ENCODE measurements around the gene ZNF528. TPM values are rescaled to one million over a fixed set of nuclear protein-coding genes. Genes with fewer than 3 reads are reported as not detected.

ZNF528 gene
- total RNA-seq, 1 experiment from 2014 or later = not detected

DNA sequence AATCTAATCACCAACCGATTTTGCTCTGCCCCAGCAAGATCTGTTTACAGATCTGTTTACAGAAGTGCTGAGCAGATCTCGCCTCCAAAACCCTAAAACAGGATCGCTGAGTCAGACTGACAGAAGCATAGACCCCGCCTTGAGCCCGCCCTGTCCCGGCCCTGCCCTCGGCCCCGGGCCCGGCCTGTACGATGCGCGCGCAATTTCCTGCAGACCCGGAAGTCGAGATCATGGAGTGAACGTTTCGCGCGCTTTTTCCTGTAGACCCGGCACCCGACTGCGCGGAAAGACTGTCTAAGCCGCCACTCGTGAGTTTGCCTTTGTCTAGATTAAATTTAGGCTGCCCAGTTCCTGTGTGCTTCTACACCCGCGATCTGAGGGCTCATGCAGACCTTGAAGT is 31.3 kb downstream of the ZNF528 start, which contains the start of gene ZNF534:
Gene ZNF534, plus strand, starts transcription at position 212 of the 400 bp plus-strand sequence. CDS start 2,327 bp downstream, outside the sequence.
- H4K20me1 ChIP-seq (ENCODE audit: insufficient read depth) = no peaks in the 10 kb centered on the region
- H3K9ac ChIP-seq (ENCODE audit: low read length) = no peak within 1 kb of the TSS
- H3K9me2 ChIP-seq (ENCODE audit: insufficient read depth) = no peaks in the 10 kb centered on the region
- no peak within 1 kb of the TSS for H2AFZ ChIP-seq (ENCODE audit: low read depth, low read length, poor library complexity, severe bottlenecking)
- POLR2A ChIA-PET = no interaction called here
- TF ChIP-seq YY1 (IDR thresholded peaks at IDR 0.05; ENCODE audit: extremely low read depth, insufficient replicate concordance, low read depth, low read length) (no peak), RAD21 (IDR thresholded peaks at IDR 0.05; ENCODE audit: low read depth) (no peak), ZFX (IDR thresholded peaks at IDR 0.05) (no peak), TCF7L2 (IDR thresholded peaks at IDR 0.05; ENCODE audit: borderline replicate concordance, extremely low read depth, insufficient read depth, insufficient read length) (no peak), CEBPB (IDR thresholded peaks at IDR 0.05; ENCODE audit: low read depth) (no peak), SRF (IDR thresholded peaks at IDR 0.05; ENCODE audit: low read depth) (no peak), SIN3A (IDR thresholded peaks at IDR 0.05; ENCODE audit: low read depth) (no peak), ZNF274 (IDR thresholded peaks at IDR 0.05; ENCODE audit: low read depth, low read length) (no peak), JUND (IDR thresholded peaks at IDR 0.05) (no peak), POLR2AphosphoS5 (IDR thresholded peaks at IDR 0.05; ENCODE audit: low read depth, low read length) (no peak), SP1 (IDR thresholded peaks at IDR 0.05; ENCODE audit: low read depth) (no peak), POLR2A (IDR thresholded peaks at IDR 0.05; ENCODE audit: borderline replicate concordance, extremely low read depth, insufficient read depth, insufficient read length) (no peak), EZH2phosphoT487 (IDR thresholded peaks at IDR 0.05; ENCODE audit: borderline replicate concordance) (no peak), FOSL1 (IDR thresholded peaks at IDR 0.05; ENCODE audit: low read depth) (no peak), CBX3 (IDR thresholded peaks at IDR 0.05; ENCODE audit: low read depth) (no peak), EZH2 (IDR thresholded peaks at IDR 0.05) (no peak), EGR1 (IDR thresholded peaks at IDR 0.05; ENCODE audit: low read depth) (no peak)
- TF ChIP-seq, protein P1, sequence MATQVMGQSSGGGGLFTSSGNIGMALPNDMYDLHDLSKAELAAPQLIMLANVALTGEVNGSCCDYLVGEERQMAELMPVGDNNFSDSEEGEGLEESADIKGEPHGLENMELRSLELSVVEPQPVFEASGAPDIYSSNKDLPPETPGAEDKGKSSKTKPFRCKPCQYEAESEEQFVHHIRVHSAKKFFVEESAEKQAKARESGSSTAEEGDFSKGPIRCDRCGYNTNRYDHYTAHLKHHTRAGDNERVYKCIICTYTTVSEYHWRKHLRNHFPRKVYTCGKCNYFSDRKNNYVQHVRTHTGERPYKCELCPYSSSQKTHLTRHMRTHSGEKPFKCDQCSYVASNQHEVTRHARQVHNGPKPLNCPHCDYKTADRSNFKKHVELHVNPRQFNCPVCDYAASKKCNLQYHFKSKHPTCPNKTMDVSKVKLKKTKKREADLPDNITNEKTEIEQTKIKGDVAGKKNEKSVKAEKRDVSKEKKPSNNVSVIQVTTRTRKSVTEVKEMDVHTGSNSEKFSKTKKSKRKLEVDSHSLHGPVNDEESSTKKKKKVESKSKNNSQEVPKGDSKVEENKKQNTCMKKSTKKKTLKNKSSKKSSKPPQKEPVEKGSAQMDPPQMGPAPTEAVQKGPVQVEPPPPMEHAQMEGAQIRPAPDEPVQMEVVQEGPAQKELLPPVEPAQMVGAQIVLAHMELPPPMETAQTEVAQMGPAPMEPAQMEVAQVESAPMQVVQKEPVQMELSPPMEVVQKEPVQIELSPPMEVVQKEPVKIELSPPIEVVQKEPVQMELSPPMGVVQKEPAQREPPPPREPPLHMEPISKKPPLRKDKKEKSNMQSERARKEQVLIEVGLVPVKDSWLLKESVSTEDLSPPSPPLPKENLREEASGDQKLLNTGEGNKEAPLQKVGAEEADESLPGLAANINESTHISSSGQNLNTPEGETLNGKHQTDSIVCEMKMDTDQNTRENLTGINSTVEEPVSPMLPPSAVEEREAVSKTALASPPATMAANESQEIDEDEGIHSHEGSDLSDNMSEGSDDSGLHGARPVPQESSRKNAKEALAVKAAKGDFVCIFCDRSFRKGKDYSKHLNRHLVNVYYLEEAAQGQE (IDR thresholded peaks at IDR 0.05; ENCODE audit: low read depth) = no peak
- TF ChIP-seq, protein P2, sequence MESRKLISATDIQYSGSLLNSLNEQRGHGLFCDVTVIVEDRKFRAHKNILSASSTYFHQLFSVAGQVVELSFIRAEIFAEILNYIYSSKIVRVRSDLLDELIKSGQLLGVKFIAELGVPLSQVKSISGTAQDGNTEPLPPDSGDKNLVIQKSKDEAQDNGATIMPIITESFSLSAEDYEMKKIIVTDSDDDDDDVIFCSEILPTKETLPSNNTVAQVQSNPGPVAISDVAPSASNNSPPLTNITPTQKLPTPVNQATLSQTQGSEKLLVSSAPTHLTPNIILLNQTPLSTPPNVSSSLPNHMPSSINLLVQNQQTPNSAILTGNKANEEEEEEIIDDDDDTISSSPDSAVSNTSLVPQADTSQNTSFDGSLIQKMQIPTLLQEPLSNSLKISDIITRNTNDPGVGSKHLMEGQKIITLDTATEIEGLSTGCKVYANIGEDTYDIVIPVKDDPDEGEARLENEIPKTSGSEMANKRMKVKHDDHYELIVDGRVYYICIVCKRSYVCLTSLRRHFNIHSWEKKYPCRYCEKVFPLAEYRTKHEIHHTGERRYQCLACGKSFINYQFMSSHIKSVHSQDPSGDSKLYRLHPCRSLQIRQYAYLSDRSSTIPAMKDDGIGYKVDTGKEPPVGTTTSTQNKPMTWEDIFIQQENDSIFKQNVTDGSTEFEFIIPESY (IDR thresholded peaks at IDR 0.05; ENCODE audit: extremely low read depth, insufficient replicate concordance, low read length) = no peak
- TF ChIP-seq, protein P3, sequence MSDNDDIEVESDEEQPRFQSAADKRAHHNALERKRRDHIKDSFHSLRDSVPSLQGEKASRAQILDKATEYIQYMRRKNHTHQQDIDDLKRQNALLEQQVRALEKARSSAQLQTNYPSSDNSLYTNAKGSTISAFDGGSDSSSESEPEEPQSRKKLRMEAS (IDR thresholded peaks at IDR 0.05) = no peak
- ATAC-seq (no peak), DNase-seq (ENCODE audit: low read depth, low spot score) (no peak)
- BruUV-seq (replicated peaks) = no TSS peak
- peaks cover 0 to 23% of the 10 kb centered on the region in 2 experiments; a peak in 2 of 4 replicates for H3K9me3 ChIP-seq (ENCODE audit: control insufficient read depth in 1 of 2, insufficient read depth in 1 of 2, low read depth in 1 of 2, low read length in 2 of 2)
- RAD21 ChIA-PET (ENCODE audit: low non-redundant PET in 1 of 2, low total read pairs in 2 of 2, uncharacterized antibody in 2 of 2, unreplicated experiment in 2 of 2) = no interaction called here
- H3K4me1 ChIP-seq (ENCODE audit: control insufficient read depth in 1 of 2, insufficient read depth in 2 of 2, low read length in 2 of 2) = no peaks in the 10 kb centered on the region
- H3K27ac ChIP-seq (ENCODE audit: low read depth, low read length) = no peak within 1 kb of the TSS
- no peak within 1 kb of the TSS for H3K4me3 ChIP-seq (replicated peaks in 1 of 2; ENCODE audit: low read depth in 1 of 2, low read length in 2 of 2)
- CTCF ChIA-PET = no interaction called here
- H3K79me2 ChIP-seq (ENCODE audit: insufficient read depth, low read length) = no peaks in the 10 kb centered on the region
- H3K36me3 ChIP-seq (ENCODE audit: control insufficient read depth in 1 of 2, insufficient read depth in 2 of 2, low read length in 2 of 2) = no peaks in the 10 kb centered on the region
- no peaks in the 10 kb centered on the region for H3K27me3 ChIP-seq (ENCODE audit: insufficient read depth, low read length)
- no peak within 1 kb of the TSS for H3K4me2 ChIP-seq (ENCODE audit: low read length)
- intact Hi-C loops (cut with micrococcal nuclease) = no loop called here
